Activated CD4-positive, CD25-positive, alpha-beta regulatory T cell treated with anti-CD3 and anti-CD28 coated beads, Interleukin-2, amount 50 U/mL, for 16 hours (primary cell): Measurements from ENCODE around the gene SLC35B2.

Source experiments
- DNase-seq: peaks from one replicate; pipeline ENCODE4 v3.0.0-alpha.2; 2020; ENCODE audit warnings: low read depth, low spot score

Gene SLC35B2

GRCh38 chr6:44257025-44257752 lies at the start of gene SLC35B2:
TSS of gene SLC35B2 (minus strand) at chr6:44257528. CDS start at chr6:44257410, 118 bp downstream.
- no peak for DNase-seq

DNA sequence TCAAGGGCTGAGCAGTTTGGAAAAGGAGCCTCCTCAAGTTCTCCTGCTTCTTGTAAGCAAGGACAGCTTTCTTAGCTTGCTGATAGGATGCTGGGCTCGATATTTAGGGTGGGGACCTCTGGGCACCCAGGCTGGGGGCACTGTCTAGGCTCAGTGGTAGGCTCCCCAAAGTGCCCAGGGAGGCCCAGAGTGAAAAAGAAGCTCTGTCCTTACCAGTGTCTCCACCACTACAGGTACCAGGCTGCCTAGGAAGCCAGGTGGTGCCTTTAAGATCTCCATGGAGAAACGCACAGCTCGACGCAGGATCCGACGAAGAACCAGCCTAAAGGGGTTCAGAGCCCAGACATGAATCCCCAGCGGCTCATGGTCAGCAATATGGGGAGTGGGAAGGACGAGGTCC lies 49.4 kb upstream of the SLC35B2 start:
- no peak for DNase-seq

- DNase-seq, result no peak
Observed at GRCh38 chr6:44305200-44305725, 47.9 kb upstream of the SLC35B2 start.

DNA sequence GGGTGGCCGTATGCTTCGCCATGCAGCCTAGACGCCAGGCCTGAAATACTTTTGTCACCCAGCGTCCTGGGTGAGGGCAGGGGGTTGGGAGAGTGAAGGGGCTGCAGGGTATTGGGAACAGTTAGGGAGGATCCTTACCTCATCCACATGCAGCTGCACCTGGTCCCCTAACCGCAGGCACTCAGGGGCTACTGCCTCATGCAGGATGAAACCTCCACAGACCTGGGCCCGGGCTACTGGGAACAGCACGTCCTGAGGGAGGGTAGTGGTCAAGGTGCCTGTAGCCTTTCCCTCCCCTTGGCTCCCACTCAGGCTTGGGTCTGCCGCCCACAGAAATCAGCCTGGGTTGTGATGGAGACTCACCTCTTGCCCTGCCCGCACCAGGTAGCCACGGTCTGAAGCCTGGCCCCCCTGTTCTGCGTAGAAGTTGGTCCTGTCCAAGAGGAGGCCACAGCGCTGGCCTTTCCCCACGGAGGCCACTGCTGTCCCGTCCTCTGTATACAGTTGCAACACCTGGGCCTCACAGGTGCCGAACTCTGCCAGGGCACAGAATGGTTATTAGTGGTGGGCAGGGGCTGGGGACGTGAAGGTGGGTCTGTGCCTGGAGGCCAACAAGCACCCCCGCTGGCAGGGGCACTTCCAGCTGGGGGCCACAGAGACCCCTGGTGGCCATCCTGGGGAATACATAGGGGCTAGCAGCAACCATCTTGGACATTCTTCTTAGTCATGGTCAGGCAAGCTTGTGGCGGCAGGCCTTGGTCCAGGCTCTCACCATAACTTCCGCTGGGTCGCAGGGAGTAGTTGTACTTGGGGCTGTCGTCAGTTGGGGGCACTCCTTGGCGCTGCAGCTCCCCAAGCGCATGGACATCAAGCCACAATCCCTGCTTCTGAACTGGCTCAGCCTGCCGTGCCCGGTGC lies 47.2 kb upstream of the SLC35B2 start:
- no peak for DNase-seq

DNA sequence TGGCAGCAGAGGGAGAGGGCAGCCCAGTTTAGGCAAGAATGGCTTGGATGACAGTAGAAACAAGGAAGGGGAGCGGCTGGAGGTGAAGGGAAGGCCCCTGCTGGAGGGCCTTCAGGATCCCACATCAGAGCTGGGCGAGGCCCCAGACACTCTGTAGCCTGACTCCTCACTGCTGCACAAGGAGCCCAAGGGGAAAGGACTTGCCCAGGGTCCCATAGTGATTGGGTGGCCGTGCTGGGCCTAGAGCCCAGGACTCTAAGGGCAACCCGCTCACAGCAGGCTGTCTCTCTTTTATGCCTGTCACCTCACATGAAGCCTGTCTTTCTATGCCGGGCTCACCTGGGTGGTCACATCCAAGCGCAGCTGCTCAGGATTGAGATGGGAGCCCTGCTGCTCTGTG lies 46.5 kb upstream of the SLC35B2 start:
- no peak for DNase-seq

DNA sequence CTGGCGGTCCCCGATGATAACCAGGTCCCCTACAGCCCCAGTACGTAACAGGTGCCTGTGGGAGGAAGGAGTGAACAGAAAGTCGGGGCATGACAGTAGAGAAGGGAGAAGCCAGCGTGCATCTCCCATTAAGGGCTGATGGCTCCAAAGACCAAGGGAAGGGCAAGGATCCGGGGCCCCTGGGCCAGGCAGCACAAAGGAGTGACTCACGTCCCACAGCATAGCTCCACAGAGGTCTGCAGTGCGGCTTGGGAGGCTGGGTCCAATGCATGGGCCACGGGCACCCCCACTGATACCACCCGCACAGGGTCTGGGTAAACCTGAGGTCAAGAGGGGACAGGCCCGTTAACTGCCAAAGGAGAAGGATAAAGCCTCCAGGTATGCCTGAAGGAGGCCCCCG lies 45.5 kb upstream of the SLC35B2 start:
- DNase-seq, result no peak

DNA sequence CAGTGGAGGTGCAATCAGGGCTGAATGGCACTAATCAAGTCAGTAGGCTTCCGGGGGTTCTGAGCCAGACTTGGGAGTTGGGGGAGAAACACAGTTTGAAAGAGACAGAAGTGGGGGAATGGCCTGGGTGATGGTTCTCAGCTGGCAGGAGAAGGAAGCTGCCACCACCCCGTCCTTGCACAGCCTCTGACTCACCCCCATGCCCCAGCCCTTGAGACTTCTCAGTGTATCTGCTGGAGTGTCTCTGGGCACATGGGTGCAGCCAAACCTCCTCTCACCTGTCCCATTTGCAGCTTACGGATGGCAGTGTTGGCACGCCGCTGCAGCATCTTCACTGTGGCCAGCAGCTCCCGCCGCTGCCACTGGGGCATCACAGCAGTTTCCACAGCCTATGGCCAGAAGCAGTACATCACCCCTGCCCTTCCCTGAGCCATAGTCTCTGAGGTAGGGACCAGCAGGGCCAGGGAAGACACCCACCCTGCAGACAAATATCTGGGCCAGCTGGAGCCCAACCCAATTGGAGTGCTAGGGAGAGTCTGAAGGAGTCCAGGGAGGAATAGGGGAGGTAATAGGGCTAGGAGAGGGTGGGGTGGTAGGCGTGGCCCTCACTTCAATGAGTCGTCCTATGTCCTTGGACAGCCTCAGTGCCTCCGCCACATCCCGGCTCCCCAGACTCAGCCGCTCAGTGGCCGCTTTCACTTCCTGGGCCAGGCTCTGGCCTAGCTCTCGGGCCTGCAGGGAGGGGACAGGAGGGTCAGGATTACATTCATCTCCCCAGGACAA lies 44.6 kb upstream of the SLC35B2 start:
- DNase-seq, result no peak

DNA sequence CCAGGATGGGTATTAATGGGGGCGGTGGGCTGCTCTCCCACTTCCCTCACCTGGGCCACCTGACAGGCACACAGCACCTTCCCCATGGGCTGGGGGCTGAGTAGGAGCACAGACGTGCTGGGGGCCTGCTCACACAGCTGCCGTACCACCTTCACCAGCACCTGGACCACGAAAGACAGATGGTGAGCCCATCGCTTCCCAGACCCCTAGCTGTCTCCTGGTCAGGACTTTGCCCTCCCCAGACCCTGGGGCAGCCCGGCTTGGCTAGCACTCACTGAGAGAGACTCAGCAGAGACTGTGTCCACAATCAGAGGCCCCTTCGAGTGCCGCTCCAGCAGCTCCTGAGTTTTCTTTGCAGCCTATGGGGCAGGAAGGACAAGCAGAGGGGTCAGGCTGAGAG lies 43.8 kb upstream of the SLC35B2 start:
- no peak for DNase-seq

DNA sequence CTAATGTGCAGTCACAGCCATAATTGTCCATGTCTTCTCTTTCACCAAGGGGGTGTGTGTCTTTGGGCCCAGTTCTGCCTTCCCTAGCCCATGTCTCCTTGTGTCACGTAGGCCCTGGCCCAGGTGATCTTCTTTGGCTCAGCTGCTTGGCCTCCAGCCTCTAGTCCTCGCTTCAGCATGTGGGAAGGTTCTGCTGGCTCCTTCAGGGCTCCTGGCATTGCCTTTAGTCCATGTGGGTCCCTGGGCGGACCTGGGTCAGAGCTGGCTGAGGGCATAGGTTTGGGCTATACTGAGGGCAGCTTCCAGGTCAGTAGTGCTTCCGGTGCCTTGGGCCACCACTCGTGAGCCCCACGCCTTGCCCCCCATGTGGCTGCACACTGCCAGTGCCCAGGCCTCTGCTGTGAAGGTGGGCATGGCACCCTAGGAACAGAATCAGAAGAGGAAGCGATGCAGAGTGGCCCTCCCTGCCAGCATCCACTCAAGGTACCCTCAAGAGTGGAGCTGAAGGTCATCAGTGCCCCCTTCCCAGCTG lies 43.0 kb upstream of the SLC35B2 start:
- no peak for DNase-seq

DNA sequence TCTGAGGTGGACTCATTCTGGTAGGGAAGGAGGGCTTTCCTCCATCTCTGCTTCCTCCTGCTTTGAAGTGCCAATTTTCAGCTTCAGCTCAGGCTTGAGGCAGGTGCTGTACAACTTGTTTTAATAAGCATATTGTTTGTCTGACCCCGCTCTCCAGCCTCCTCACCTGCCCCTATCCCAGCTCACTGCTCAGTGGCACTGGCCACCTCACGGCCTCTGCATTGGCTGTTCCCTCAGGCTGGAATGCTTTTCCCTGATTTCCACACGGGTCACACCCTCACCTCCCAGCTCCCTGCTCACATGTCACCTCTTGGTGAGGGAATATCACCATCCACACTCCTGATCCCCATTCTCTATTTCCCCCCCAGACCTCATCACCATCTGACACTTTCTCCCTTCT lies 41.5 kb upstream of the SLC35B2 start:
- no peak for DNase-seq

DNA sequence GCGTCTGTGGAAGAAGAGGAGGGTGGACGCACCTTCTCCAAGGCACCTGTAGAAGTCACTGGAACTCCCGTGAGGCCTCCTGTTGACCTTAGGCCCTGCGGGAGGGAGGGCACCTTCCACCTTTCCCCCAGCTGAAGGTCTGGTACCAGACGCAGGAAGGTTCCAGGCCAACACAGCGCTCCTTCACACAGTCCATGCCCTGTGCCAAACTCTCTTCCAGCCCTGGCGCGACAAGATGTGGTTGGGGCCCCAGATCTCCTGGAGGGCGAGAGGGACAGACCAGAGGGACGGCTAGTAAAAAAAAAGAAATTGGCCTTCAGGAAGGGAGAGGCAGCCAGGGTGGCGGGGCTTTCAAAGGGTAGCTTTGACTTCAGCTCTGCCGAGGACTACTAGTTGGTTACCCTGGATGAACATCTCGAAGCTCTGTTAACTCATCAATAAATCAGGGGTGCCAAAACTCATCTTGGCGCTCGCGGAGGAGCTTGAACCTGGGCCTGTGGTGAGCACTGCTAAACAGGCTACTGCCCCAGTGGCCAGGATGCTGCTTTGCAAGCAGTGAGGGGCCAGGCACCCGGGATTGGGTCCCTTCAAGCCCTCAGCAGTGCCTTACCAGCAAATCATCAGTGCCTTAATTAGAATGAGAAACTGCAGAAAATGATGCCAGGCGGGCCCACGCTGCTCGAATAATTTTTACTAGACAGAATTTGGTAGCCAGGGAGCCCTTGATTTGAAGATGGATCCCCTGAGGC lies 40.9 kb upstream of the SLC35B2 start:
- no peak for DNase-seq

GRCh38 chr6:44297063-44298038 lies 40.0 kb upstream of the SLC35B2 start:
- no peak for DNase-seq

DNA sequence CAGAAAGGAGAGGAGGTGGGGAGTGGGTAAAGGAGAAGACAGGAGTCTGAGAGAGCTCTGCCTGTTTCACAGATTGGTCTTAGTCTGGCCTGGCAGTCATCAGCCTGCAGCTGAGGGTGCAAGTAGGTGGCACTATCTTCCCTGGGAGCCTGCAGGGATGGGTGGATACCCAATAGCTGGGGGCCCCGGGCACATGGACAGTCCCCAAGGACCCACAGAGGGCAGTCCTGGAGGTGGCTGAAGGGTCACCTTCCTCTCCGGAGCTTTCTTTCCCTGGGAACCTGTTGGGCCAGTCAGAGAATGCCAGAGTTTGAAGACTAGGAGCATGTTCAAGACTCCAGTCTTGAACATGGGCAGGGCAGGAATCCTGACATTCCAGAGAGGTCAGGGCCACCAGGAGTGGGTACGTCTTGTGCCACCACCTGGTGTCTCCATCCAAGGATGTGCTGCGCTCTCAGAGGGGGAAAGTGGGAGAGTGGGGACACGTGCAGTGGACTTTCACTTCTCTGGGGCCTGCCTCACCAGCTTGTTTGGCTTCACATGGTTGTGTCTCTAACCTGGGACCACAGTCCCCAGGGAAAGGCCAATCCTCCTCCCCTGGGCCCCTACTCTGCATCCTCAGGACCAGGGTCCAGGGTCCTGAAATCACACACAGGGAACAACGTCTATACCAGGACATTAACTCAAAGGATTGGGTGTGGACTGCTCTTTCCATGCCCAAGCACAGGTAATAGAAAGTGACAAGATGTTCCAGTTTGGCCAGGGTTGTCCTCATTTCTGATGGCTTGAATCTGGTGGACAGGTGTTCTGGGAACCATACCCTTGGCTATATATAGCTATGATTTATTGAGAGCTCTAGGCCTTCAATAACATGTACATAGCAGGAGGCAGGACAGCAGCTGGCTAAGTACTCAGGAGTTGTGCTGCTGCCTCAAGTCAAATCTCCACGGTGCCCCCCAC lies 37.8 kb upstream of the SLC35B2 start:
- no peak for DNase-seq

- DNase-seq, result no peak
Observed at GRCh38 chr6:44292661-44293365, 35.5 kb upstream of the SLC35B2 start.

DNA sequence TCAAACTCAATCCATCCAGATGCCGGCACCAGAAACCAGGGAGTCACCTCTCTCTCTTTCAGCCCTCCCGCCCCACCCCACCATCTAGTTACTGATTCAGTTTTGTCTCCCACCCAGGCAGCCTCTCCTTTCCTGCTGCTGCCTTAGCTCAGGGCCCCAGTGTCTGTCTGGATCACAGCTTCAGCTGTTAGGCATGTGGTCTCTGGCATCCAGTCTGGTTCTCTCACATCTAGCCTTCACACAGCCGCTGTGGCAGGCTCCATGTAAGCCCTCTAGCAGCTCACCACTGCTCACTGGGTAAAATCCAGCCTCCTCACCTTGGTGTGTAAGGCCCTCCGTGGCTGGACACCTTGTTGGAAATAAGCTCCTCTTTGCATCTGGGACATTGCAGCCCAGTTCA lies 34.5 kb upstream of the SLC35B2 start:
- DNase-seq, result no peak

GRCh38 chr6:44289726-44290260 lies 32.5 kb upstream of the SLC35B2 start:
- no peak for DNase-seq

- DNase-seq, result no peak
Observed at GRCh38 chr6:44286747-44287146, 29.4 kb upstream of the SLC35B2 start.

- no peak for DNase-seq
Observed at GRCh38 chr6:44286285-44286565, 28.9 kb upstream of the SLC35B2 start.
